ENCODE results near the gene ABCA1.

Gene ABCA1

DNA sequence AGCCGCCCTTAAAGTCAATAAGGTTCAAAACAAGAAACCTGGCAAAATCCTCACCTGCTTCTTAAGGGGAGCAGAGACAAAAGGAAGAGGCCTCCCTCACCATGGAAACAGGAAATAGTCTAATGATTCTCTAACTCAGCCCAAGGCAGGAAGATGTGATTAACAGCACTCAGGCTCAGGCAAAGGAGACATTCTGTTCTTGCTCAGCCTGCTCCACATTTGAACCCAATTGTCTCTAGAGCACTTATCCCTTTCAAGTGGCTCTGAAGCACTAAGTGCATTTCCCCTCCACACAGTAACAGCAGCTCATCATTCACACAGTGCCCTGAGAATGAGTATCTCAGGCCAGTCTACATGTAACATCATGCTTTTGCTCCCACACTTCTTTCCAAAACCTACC lies 91.7 kb downstream of the ABCA1 start:
- TF ChIP-seq POLR2A (IDR thresholded peaks at IDR 0.05; ENCODE audit: extremely low read depth, insufficient read length) = no peak
- TF ChIP-seq, protein P1, sequence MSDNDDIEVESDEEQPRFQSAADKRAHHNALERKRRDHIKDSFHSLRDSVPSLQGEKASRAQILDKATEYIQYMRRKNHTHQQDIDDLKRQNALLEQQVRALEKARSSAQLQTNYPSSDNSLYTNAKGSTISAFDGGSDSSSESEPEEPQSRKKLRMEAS (IDR thresholded peaks at IDR 0.05; ENCODE audit: low read depth, low read length) = no peak
- no peak for TF ChIP-seq MYC (IDR thresholded peaks at IDR 0.05; ENCODE audit: low read depth, low read length)
- no peak overlapping the region for H3K4me3 ChIP-seq (ENCODE audit: low read depth, low read length)
- peak; percentile 13 for DNase-seq (ENCODE audit: low read depth)

DNA sequence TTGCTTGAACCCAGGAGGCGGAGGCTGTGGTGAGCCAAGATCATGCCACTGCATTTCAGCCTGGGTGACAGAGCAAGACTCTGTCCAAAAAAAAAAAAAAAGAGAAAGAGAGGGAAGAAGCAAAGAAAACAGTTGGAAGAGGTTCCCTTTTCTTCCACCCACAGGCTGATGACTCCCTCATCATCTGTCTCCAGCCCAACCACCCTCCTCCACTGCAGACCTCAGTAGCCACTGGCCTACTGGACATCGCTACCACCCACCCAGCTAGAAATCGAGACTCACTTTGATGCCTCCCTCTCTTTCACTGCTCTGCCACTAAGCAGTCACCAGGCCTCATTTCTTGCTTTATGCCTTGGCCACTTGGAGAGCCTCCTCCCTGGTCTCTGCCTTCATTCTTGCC lies 92.8 kb downstream of the ABCA1 start:
- peak; percentile 71 for DNase-seq (ENCODE audit: low read depth)
- TF ChIP-seq POLR2A (IDR thresholded peaks at IDR 0.05; ENCODE audit: extremely low read depth, insufficient read length) = no peak
- TF ChIP-seq, protein P2, sequence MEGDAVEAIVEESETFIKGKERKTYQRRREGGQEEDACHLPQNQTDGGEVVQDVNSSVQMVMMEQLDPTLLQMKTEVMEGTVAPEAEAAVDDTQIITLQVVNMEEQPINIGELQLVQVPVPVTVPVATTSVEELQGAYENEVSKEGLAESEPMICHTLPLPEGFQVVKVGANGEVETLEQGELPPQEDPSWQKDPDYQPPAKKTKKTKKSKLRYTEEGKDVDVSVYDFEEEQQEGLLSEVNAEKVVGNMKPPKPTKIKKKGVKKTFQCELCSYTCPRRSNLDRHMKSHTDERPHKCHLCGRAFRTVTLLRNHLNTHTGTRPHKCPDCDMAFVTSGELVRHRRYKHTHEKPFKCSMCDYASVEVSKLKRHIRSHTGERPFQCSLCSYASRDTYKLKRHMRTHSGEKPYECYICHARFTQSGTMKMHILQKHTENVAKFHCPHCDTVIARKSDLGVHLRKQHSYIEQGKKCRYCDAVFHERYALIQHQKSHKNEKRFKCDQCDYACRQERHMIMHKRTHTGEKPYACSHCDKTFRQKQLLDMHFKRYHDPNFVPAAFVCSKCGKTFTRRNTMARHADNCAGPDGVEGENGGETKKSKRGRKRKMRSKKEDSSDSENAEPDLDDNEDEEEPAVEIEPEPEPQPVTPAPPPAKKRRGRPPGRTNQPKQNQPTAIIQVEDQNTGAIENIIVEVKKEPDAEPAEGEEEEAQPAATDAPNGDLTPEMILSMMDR (IDR thresholded peaks at IDR 0.05; ENCODE audit: low read depth, low read length) = no peak
- no peak for TF ChIP-seq MYC (IDR thresholded peaks at IDR 0.05; ENCODE audit: low read depth, low read length)
- TF ChIP-seq, protein P1 (IDR thresholded peaks at IDR 0.05; ENCODE audit: low read depth, low read length) = no peak
- H3K4me3 ChIP-seq (ENCODE audit: low read depth, low read length) = no peak overlapping the region

DNA sequence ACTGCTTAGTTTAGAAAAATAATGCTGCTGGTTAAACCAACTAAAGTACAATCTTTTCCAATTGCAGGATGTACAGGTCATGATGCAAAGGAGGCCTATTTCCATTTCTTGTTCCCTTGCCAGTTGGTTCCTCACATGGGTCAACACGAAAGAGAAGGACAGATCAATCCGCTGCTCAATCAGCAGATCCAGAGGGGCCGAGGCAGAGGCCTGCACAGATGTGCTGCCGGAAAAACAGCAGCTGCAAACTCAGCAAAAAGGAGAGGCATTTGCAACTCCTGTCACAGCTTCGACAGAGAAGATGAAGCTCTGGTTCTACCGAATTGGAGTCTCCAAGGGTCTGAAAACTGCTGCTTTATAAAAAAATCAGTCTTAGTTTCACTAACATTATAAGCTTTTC lies 94.3 kb downstream of the ABCA1 start:
- TF ChIP-seq, protein P2 (IDR thresholded peaks at IDR 0.05; ENCODE audit: low read depth, low read length) = no peak
- TF ChIP-seq POLR2A (IDR thresholded peaks at IDR 0.05; ENCODE audit: extremely low read depth, insufficient read length) = no peak
- TF ChIP-seq, protein P1 (IDR thresholded peaks at IDR 0.05; ENCODE audit: low read depth, low read length) = no peak
- no peak for TF ChIP-seq MYC (IDR thresholded peaks at IDR 0.05; ENCODE audit: low read depth, low read length)
- DNase-seq (ENCODE audit: low read depth) = no peak
- H3K4me3 ChIP-seq (ENCODE audit: low read depth, low read length) = no peak overlapping the region

DNA sequence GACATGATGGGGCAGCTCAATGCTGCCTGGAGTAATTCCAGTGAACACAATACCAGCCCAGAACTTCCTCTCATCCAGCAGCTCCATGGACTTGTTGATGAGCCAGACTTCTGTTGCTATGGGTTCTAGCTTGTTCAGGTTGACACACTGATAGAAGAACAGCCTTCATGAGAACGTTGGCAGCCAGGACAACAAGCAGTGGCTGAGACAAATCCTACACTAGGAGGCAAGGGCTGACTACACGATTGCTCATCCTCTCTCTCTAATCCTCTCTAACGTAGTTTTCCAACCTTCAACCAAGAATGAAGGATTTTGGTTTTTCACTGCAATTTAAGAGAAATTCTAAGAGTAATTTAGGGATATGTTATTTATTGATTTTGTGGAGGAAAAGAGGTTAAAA lies 96.3 kb downstream of the ABCA1 start:
- TF ChIP-seq, protein P1 (IDR thresholded peaks at IDR 0.05; ENCODE audit: low read depth, low read length) = no peak
- TF ChIP-seq, protein P2 (IDR thresholded peaks at IDR 0.05; ENCODE audit: low read depth, low read length) = no peak
- TF ChIP-seq MYC (IDR thresholded peaks at IDR 0.05; ENCODE audit: low read depth, low read length) (no peak), POLR2A (IDR thresholded peaks at IDR 0.05; ENCODE audit: extremely low read depth, insufficient read length) (no peak)
- H3K4me3 ChIP-seq (ENCODE audit: low read depth, low read length) = no peak overlapping the region
- DNase-seq (ENCODE audit: low read depth) = no peak

DNA sequence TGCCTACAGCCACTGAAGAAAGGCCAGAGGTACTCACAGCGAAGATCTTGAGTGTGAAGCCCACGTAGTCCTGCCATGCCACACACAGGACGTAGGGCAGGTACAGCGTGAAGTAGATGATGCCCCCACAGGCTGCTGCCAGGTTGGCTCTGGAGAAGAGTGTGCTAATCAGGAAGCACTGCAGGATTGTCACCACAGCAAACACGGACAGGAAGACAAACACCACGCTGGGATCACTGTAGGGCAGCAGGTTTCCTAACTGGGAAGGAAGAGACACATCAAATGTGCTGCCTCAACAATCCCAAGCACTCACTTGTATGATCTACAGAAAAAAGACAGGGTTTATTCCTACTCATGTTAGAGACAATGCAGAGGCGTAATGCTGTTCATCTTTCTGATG lies 101.0 kb downstream of the ABCA1 start:
- TF ChIP-seq, protein P2 (IDR thresholded peaks at IDR 0.05; ENCODE audit: low read depth, low read length) = no peak
- TF ChIP-seq MYC (IDR thresholded peaks at IDR 0.05; ENCODE audit: low read depth, low read length) = no peak
- TF ChIP-seq, protein P1 (IDR thresholded peaks at IDR 0.05; ENCODE audit: low read depth, low read length) = no peak
- no peak for TF ChIP-seq POLR2A (IDR thresholded peaks at IDR 0.05; ENCODE audit: extremely low read depth, insufficient read length)
- no peak for DNase-seq (ENCODE audit: low read depth)
- H3K4me3 ChIP-seq (ENCODE audit: low read depth, low read length) = no peak overlapping the region

DNA sequence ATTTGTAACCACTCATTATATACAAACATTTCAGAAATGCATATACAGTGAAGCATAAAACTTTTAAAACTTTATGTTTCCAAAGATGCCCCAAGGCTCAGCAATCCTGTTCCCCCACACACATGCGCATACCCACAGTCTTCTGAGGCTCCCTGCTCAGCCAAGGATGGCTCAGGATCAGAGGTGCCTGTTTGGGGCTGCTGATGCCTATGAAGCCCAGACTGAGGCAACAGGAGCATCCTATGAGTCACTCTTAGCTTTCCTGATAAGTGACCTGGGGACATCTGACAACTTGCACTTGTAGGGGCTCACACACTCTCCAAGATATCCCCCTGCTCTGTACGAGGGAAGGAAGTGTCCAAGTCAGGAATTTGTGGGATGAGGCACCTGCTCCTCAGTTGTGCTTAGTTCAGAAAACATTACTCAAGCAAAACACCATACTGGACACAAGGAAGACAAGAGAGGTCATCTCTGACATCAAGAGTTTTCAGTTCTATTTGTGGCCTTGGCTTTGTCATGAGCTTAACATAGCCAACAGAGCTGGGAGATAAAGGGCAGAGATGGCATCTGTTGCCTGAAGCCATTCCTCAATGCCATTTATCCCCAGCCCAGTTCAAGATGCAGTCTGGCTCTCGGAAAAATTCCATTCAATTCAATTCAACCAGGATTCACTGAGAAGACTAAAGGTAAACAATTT lies 101.7 kb downstream of the ABCA1 start:
- TF ChIP-seq, protein P2 (IDR thresholded peaks at IDR 0.05; ENCODE audit: low read depth, low read length) = no peak
- TF ChIP-seq POLR2A (IDR thresholded peaks at IDR 0.05; ENCODE audit: extremely low read depth, insufficient read length) = no peak
- TF ChIP-seq, protein P1 (IDR thresholded peaks at IDR 0.05; ENCODE audit: low read depth, low read length) = no peak
- no peak overlapping the region for H3K4me3 ChIP-seq (ENCODE audit: low read depth, low read length)
- DNase-seq (ENCODE audit: low read depth) = no peak

Measured in NB4 (cell line).